Stimulated activated naive B cell treated with anti-CD40 and anti-IgM and Interleukin-4, amounts not matched to agents 10 μg/mL and 1 μg/mL and 100 μg/mL, for 72 hours (primary cell): ENCODE measurements around the gene SLC39A11.
"Not testable (repeated sequence)": the region's sequence is repeated elsewhere in the genome, so short reads cannot be mapped to it uniquely, and the experiment has no call there.

Source experiments
- ATAC-seq, 2 donors: fragments of 150-1000 bp; cut with Tn5 transposase; replicated peaks; 2 replicates each; pipeline ENCODE4 v1.10.0; 2021; ENCODE audit warnings: moderate library complexity in 1 of 2
- DNase-seq: peaks from one replicate; pipeline ENCODE4 v3.0.0; 2021
- H3K27ac Mint-ChIP-seq: one replicate; pipeline ENCODE4 v1.8.0; 2022; ENCODE audit warnings: mild to moderate bottlenecking, mixed read lengths
- H3K27me3 Mint-ChIP-seq, 2 donors: one replicate each; pipeline ENCODE4 v1.8.0; 2022; ENCODE audit warnings: mixed read lengths in 2 of 2
- H3K36me3 Mint-ChIP-seq, 2 donors: one replicate each; pipeline ENCODE4 v1.8.0; 2022; ENCODE audit warnings: mixed read lengths in 2 of 2, mild to moderate bottlenecking in 1 of 2
- H3K4me1 Mint-ChIP-seq, 2 donors: one replicate each; pipeline ENCODE4 v1.8.0; 2022; ENCODE audit warnings: mixed read lengths in 2 of 2, mild to moderate bottlenecking in 1 of 2
- H3K4me3 Mint-ChIP-seq, 2 donors: one replicate each; pipeline ENCODE4 v1.8.0; 2022; ENCODE audit warnings: mild to moderate bottlenecking in 2 of 2, mixed read lengths in 2 of 2, moderate library complexity in 1 of 2
- H3K9me3 Mint-ChIP-seq, 2 donors: one replicate each; pipeline ENCODE4 v1.8.0; 2022; ENCODE audit warnings: mixed read lengths in 2 of 2, mild to moderate bottlenecking in 1 of 2

SLC39A11 gene

GRCh38 chr17:72720494-72720825, 372.0 kb downstream of the SLC39A11 start:
- no peaks in the 10 kb centered on the region for H3K9me3 Mint-ChIP-seq
- DNase-seq (no peak), ATAC-seq (no peak)
- no peak overlapping the region for H3K27ac Mint-ChIP-seq
- H3K36me3 Mint-ChIP-seq = peaks cover 9 to 38% of the 10 kb centered on the region in 2 donors
- no peaks in the 10 kb centered on the region for H3K27me3 Mint-ChIP-seq
- no peak overlapping the region for H3K4me3 Mint-ChIP-seq
- H3K4me1 Mint-ChIP-seq = peaks cover 15 to 18% of the 10 kb centered on the region in 2 donors

GRCh38 chr17:72719578-72720493, 372.7 kb downstream of the SLC39A11 start:
- DNase-seq = peak; percentile 49
- ATAC-seq = peak; percentile 82 to 90
- peak overlapping the region; percentile 81 for H3K27ac Mint-ChIP-seq
- H3K27me3 Mint-ChIP-seq = no peaks in the 10 kb centered on the region
- H3K4me3 Mint-ChIP-seq = peak overlapping the region; percentile 44 to 73
- peaks cover 9 to 43% of the 10 kb centered on the region in 2 donors for H3K36me3 Mint-ChIP-seq
- no peaks in the 10 kb centered on the region for H3K9me3 Mint-ChIP-seq
- peaks cover 15 to 16% of the 10 kb centered on the region in 2 donors for H3K4me1 Mint-ChIP-seq

GRCh38 chr17:72719206-72719577, 373.3 kb downstream of the SLC39A11 start:
- Mint-ChIP-seq H3K4me3 (peak overlapping the region; percentile 44 to 73), H3K4me1 (peaks cover 15 to 16% of the 10 kb centered on the region in 2 donors), H3K36me3 (peaks cover 9 to 48% of the 10 kb centered on the region in 2 donors), H3K27me3 (no peaks in the 10 kb centered on the region), H3K9me3 (no peaks in the 10 kb centered on the region), H3K27ac (peak overlapping the region; percentile 81)
- DNase-seq = no peak
- peak in 1 of 2 donors; percentile 40 for ATAC-seq

GRCh38 chr17:72717676-72718075, 374.8 kb downstream of the SLC39A11 start:
- peaks cover 15 to 16% of the 10 kb centered on the region in 2 donors for H3K4me1 Mint-ChIP-seq
- H3K36me3 Mint-ChIP-seq = peaks cover 5 to 49% of the 10 kb centered on the region in 2 donors
- no peak overlapping the region for H3K27ac Mint-ChIP-seq
- no peaks in the 10 kb centered on the region for H3K27me3 Mint-ChIP-seq
- DNase-seq (no peak), ATAC-seq (no peak)
- H3K4me3 Mint-ChIP-seq = no peak overlapping the region
- H3K9me3 Mint-ChIP-seq = no peaks in the 10 kb centered on the region

- ATAC-seq (no peak), DNase-seq (no peak)
- Mint-ChIP-seq H3K27ac (no peak overlapping the region), H3K4me3 (no peak overlapping the region), H3K27me3 (no peaks in the 10 kb centered on the region), H3K9me3 (no peaks in the 10 kb centered on the region), H3K4me1 (peaks cover 15 to 16% of the 10 kb centered on the region in 2 donors), H3K36me3 (peaks cover 7 to 53% of the 10 kb centered on the region in 2 donors)
These were observed 375.2 kb downstream of the SLC39A11 start for GRCh38 chr17:72717276-72717675.

GRCh38 chr17:72715906-72716572, 376.4 kb downstream of the SLC39A11 start:
- Mint-ChIP-seq H3K36me3 (peaks cover 19 to 65% of the 10 kb centered on the region in 2 donors), H3K27me3 (no peaks in the 10 kb centered on the region), H3K27ac (no peak overlapping the region), H3K4me3 (no peak overlapping the region), H3K4me1 (peaks cover 15 to 18% of the 10 kb centered on the region in 2 donors), H3K9me3 (peaks cover 2 to 3% of the 10 kb centered on the region in 2 donors)
- no peak for DNase-seq
- ATAC-seq = no peak

- Mint-ChIP-seq H3K9me3 (peaks cover 7% of the 10 kb centered on the region in 2 donors), H3K4me3 (no peak overlapping the region), H3K27me3 (no peaks in the 10 kb centered on the region), H3K4me1 (peaks cover 4 to 15% of the 10 kb centered on the region in 2 donors), H3K36me3 (peaks cover 25 to 71% of the 10 kb centered on the region in 2 donors), H3K27ac (no peak overlapping the region)
- DNase-seq = no peak
- ATAC-seq = peak in 1 of 2 donors; percentile 50
These were observed 378.0 kb downstream of the SLC39A11 start for GRCh38 chr17:72714357-72714966.

- Mint-ChIP-seq H3K9me3 (peaks cover 7 to 8% of the 10 kb centered on the region in 2 donors), H3K27ac (no peak overlapping the region), H3K36me3 (peaks cover 31 to 76% of the 10 kb centered on the region in 2 donors), H3K27me3 (no peaks in the 10 kb centered on the region), H3K4me3 (no peak overlapping the region), H3K4me1 (peaks cover 0 to 10% of the 10 kb centered on the region in 2 donors)
- no peak for ATAC-seq
- DNase-seq = no peak
These were observed 378.8 kb downstream of the SLC39A11 start for GRCh38 chr17:72713701-72714100.

- Mint-ChIP-seq H3K27ac (no peak overlapping the region), H3K4me3 (no peak overlapping the region), H3K9me3 (peaks cover 8 to 12% of the 10 kb centered on the region in 2 donors), H3K27me3 (no peaks in the 10 kb centered on the region), H3K36me3 (peaks cover 37 to 76% of the 10 kb centered on the region in 2 donors), H3K4me1 (peaks cover 0 to 10% of the 10 kb centered on the region in 2 donors)
- ATAC-seq (no peak), DNase-seq (no peak)
These were observed 380.8 kb downstream of the SLC39A11 start for GRCh38 chr17:72711521-72712310.

GRCh38 chr17:72710834-72711233, 381.7 kb downstream of the SLC39A11 start:
- Mint-ChIP-seq H3K4me3 (no peak overlapping the region), H3K4me1 (peaks cover 0 to 10% of the 10 kb centered on the region in 2 donors), H3K36me3 (peaks cover 38 to 71% of the 10 kb centered on the region in 2 donors), H3K9me3 (peaks cover 8 to 12% of the 10 kb centered on the region in 2 donors), H3K27me3 (no peaks in the 10 kb centered on the region), H3K27ac (no peak overlapping the region)
- DNase-seq = no peak
- ATAC-seq = no peak

GRCh38 chr17:72710202-72710601, 382.3 kb downstream of the SLC39A11 start:
- Mint-ChIP-seq H3K36me3 (peaks cover 41 to 65% of the 10 kb centered on the region in 2 donors), H3K27me3 (no peaks in the 10 kb centered on the region), H3K9me3 (peaks cover 8 to 12% of the 10 kb centered on the region in 2 donors), H3K27ac (no peak overlapping the region), H3K4me3 (no peak overlapping the region), H3K4me1 (peaks cover 0 to 10% of the 10 kb centered on the region in 2 donors)
- DNase-seq = no peak
- ATAC-seq = no peak

GRCh38 chr17:72708682-72709081, 383.8 kb downstream of the SLC39A11 start:
- ATAC-seq, H3K4me3 Mint-ChIP-seq, H3K4me1 Mint-ChIP-seq, H3K27ac Mint-ChIP-seq, H3K27me3 Mint-ChIP-seq, DNase-seq: not testable (repeated sequence)
- peaks cover 11 to 12% of the 10 kb centered on the region in 2 donors for H3K9me3 Mint-ChIP-seq
- H3K36me3 Mint-ChIP-seq = peaks cover 41 to 54% of the 10 kb centered on the region in 2 donors

GRCh38 chr17:72707881-72708280, 384.6 kb downstream of the SLC39A11 start:
- Mint-ChIP-seq H3K4me1 (peaks cover 0 to 10% of the 10 kb centered on the region in 2 donors), H3K27me3 (no peaks in the 10 kb centered on the region), H3K9me3 (peaks cover 11 to 12% of the 10 kb centered on the region in 2 donors), H3K4me3 (no peak overlapping the region), H3K36me3 (peaks cover 41 to 46% of the 10 kb centered on the region in 2 donors), H3K27ac (no peak overlapping the region)
- ATAC-seq (no peak), DNase-seq (no peak)
